ENCODE results near the gene SLC2A13.

GRCh38 chr12:39920647-39921046 lies 185.2 kb downstream of the SLC2A13 start:
- TF ChIP-seq, protein P1, sequence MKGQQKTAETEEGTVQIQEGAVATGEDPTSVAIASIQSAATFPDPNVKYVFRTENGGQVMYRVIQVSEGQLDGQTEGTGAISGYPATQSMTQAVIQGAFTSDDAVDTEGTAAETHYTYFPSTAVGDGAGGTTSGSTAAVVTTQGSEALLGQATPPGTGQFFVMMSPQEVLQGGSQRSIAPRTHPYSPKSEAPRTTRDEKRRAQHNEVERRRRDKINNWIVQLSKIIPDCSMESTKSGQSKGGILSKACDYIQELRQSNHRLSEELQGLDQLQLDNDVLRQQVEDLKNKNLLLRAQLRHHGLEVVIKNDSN (IDR thresholded peaks at IDR 0.05): no peak
- no peak for TF ChIP-seq MAX (IDR thresholded peaks at IDR 0.05)
